SHP77 (cell line): ENCODE measurements around the gene BEGAIN.

Source experiments
- DNase-seq, 2 experiments: peaks; one replicate each; lab custom pipeline; 2025; lab: John Stamatoyannopoulos, UW

The BEGAIN gene

DNA sequence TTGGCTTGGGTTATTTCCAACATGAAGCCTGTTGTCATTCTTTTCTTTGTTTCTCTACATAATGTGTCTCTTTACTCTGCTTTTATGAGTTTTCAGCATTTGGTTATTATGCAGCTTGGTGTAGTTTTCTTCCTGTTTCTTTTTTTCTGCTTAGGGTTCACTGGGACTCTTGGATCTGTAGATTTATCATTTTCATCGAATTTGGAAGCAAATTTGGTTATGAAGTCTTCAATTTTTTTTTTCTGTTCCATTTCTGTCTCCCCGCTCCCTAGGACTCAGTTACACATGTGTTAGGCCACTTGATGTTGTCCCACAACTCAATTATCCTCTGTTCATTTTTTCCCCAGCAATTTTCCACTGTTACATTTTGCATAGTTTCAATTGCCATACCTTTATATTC is 13.8 kb upstream of the BEGAIN start:
- DNase-seq, result no peak

DNA sequence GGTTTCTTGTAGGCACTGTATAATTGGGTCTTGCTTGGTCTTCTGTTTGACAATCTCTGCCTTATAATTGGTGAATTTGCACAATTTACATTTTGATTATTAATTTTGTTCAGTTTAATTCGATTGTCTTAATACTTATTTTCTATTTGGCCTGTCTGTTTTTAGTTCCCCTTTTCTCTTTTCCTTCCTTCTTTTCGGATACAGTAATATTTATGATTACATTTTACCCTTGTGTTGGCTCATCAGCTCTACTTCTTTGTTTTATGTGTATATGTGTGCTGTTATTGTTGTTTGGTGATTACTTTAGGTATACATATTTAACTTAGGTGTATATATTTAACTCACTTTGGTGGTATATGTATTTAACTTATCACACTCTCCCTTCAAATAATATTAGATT is 12.8 kb upstream of the BEGAIN start:
- DNase-seq, result no peak

- no peak for DNase-seq
These were observed 7.4 kb upstream of the BEGAIN start for GRCh38 chr14:100594625-100594951.

DNA sequence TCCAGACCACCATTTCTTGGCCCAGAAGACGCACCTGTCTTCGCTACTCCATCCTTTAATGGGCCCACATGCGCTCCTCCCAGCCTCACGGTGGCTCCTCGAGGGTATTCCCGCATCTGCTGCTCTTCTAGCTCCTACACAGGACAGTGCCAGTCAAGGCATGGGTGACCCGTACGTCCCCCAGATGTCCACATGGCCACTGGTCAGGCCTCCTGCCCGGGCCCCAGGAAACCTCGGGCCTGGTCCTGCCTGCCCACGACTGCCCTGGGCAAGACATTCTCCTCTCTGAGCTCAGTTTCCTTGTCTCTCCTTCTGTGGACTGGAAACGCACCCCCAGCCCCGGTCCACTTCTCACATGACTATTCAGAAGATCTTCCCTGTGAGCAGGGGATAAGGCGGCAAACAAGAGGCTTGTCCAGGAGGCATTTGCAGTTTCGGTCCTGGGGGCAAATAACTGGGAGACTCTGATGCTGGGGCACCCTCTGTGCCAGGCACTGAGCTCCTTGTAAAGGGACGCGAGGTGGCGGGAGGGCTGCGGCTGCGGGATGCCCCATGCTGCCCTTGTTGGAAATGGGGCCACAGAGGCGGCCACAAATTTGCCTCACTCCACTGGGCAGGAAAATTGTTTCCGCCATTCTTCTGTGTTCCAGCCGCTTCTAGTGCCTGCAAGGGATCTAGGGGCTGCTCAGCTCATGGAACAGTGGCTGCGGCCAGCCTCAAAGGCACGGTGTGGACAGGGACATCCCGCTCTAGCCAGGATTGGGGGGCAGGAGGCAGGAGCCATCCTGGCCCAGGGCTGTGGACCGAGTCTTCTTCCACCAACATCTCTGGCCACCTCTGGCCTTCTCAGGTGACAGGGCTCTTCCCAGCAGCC is 6.8 kb upstream of the BEGAIN start:
- no peak for DNase-seq

- DNase-seq, result no peak
These were observed 5.8 kb upstream of the BEGAIN start for GRCh38 chr14:100592972-100593371.

DNA sequence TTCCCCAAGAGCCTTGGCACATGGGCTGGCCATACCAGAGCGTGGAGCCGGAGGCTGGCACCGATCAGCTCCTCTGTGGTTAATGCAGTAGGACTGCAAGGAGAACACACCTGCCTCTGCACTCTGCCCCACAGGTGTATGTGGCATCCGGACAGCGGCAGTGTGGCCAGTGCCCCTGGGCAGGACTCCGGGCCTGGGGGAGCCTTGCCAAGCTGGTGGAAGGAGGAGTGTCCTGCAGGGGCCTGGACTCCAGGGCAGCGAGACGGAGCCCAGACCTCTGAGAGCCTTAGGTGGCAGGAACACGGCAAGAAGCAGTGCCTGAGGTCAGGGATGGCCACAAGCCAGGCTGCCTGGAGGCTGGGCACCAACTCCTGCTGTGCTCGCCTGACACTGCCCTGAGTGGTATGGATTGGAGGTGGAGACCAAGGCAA is 5.3 kb upstream of the BEGAIN start:
- DNase-seq, result no peak

DNA sequence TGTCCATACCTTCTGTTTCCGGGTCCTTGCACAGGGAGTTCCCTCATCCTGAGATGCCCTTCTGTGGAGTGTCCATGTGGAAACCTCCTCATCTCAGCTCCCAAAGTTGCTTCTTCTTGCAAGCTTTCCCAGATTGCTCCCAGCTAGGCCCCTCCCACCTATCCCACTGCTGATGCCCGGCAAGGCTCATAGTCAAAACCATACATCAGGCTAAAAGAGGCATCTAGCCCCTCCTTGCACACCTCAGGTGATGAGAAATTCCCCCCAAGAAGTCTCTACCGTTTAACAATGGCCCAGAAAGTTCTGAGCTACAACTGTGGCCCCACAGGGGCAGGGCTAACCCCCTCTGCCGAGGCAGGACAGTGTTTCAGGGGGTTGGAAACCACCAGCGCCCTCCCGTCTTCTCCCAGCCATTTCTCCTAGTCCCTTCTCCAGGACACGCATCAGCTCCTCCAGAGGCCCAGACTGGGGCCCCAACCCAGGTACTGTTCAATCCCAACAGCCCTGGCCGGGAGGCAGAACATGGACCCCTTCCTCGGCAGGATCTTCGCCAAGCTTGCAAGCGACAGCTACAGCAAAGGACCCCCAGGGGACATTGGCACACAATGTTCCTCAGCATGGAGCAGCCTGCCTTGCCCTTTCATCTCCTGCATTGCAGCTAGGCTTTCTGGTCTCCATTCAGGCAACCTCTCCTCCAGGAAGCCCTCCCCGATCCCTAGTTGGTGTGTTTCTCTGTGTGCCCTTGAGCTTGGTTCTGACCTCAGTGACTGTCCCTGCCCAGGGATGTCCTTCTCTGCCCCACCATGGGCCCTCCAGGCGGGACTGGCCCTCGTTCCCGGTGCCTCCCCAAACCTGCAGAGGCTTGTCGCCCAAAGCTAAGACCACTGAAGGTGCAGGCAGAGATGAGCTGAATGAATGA is 4.5 kb upstream of the BEGAIN start:
- no peak for DNase-seq

GRCh38 chr14:100590726-100591452 is 3.7 kb upstream of the BEGAIN start:
- DNase-seq, result no peak

DNA sequence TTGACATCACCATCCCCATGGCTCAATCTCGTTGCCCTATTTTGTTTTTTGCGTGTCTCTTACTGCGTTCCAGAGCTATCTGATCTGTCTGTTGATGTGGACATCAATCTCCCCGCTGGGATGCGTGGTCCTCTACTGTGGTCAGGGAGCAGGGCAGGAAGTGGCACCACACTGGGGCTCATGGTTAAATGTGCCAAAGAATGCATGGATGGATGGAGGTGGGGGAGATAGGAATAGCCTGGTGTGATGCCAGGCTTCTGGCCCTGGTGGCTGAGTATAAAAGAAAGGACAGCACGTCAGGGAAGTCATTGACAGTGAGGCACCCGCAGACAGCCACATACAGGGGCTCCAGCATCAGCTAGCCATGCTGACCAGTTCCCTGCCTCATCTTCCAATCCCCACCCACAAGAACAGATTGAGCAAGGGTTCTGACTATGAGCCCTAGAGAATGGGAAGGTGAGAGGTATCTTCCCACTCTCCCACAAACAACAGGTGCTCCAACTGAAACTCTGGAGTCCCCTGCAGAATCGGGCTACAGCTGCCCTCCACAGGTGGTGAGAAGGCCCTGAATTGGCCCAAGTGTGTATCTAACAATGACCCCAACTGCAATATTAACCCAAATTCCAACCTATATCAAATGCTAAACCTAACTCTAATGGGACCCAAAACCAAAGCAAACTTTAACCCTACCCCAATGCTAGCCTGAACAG is 2.7 kb upstream of the BEGAIN start:
- DNase-seq, result no peak

GRCh38 chr14:100589071-100589759 is 2.0 kb upstream of the BEGAIN start:
- DNase-seq, result no peak

DNA sequence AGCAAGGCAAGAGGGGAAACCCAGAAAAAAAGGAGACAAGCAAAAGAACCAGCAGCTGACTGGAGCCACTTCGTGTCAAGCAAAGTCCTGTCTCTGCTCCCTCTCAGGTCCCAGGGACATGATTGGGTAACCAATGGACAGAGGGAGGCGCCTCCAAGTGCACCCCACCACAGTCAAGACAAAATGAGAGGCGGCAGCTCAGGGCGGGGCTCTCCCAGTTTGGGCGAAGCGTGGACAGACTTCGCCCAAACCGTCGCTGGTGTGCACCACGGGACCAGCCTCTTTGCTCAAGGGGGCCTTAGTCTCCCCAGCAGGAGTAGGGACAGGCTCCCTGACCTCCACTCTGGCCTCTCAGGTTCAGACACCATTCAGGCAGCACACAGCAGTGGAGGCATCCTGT is 1.5 kb upstream of the BEGAIN start:
- DNase-seq, result no peak

GRCh38 chr14:100587763-100588411 is 670 bp upstream of the BEGAIN start:
- no peak for DNase-seq

- peak; percentile 32 to 48 for DNase-seq
These were observed 673 bp downstream of the BEGAIN start for GRCh38 chr14:100586403-100587085.

- DNase-seq, result no peak
These were observed 1.1 kb downstream of the BEGAIN start for GRCh38 chr14:100586153-100586402.

DNA sequence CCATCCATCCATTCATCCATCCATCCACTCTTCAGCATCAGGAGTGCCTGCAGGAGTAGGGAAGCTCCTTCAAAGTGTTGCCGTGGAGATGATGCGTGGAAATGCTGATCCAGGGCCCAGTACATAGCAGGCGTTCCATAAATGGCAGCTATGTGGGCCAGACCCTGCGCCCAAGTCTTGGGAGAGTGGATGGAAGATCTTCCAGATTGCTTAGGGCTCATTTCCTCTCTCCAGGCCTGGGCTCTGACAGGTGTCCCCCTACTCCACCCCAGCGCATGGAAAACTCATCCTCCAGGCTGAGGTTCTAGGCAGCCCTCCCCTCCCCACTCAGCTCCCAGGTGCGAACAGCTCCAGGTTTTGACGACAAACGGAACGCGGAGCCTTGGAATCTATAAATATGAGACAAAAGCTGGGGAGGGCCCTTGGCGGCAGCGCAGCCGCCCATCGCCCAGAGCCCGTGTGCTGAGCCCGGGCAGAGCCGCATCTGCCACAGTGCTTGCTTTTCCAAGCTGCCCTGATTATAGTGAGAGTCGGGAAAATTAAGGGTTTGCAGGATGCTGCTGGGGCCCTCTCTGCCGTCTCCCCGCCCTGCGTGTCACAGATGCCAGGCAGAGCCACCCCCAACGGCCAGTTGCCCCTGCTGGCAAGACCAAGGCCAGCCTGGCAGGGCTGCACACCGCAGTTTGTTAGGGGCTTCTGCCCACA is 1.6 kb downstream of the BEGAIN start:
- DNase-seq, result no peak

DNA sequence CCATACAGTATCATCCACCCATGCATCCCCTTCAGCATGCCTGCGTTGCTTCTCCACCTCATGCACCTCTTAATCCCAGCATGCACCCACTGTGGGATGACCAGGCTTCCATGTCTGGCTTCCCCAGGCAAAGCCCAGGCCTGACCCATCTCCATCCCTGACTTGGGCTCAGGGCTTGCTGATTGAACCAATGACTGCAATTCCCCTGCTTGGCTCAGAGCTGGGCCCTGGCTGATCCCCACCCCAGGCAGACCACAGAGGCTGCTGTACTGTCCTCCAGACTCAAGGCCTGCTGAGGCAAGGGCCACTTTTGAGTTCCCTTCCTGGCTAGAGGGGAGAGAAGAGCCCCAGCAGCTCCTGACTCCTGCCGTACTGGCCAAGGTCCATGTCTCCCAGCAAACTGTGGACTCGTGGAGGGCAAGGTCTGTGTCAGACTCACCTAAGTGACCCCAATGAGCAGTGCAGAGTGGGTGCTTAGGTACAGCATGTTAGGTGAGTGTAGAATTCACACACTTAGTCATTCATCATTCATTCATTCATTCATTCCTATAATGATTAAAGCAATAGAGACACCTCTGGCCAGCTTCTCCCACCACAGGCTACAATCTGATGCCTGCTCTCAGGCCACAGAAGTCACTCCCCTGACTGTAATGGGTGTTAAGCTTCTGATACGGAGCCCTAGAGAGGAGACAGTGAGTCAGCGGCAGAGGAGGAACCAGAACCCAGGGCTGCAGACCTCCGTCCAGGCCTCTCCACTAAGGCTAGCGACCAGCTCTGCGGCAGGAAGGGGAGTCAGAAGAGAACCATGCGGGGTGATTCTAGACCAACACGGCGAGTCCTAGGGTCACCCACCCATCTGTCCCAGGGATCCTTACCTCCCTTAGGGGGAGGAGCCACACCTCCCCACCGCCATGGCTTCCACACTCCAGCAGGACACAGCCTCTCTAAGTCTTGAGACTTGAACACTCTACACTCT is 2.9 kb downstream of the BEGAIN start:
- DNase-seq, result no peak

- DNase-seq, result no peak
These were observed 4.0 kb downstream of the BEGAIN start for GRCh38 chr14:100583245-100583644.

- no peak for DNase-seq
These were observed 4.6 kb downstream of the BEGAIN start for GRCh38 chr14:100582496-100583165.
